Measurements from ENCODE around the gene ZNF724. TPM values are rescaled to one million over a fixed set of nuclear protein-coding genes. Genes with fewer than 3 reads are reported as not detected.

Gene ZNF724
- total and polyA plus RNA-seq, 2 of the 13 experiments (the other 11 are each of a cell fraction or from before 2014, with no cell fraction given), result 1.5 to 15.0 TPM

- peak; percentile 31; the same call in 1 of the 2 replicates for TF ChIP-seq FOXJ3 (CRISPR knock-in tag; IDR thresholded peaks at IDR 0.05; ENCODE audit: borderline replicate concordance)
- peak; percentile 33; the same call in 1 of the 2 replicates for TF ChIP-seq SIX1 (CRISPR knock-in tag; IDR thresholded peaks at IDR 0.05; ENCODE audit: borderline replicate concordance)
- TF ChIP-seq NKX3-1 (CRISPR knock-in tag; IDR thresholded peaks at IDR 0.05), result no peak
- peak; percentile 63; the same call in 1 of the 2 replicates for TF ChIP-seq ARID5B (CRISPR knock-in tag; IDR thresholded peaks at IDR 0.05)
- TF ChIP-seq TCF12 (IDR thresholded peaks at IDR 0.05), result no peak
- TF ChIP-seq TCF12 (CRISPR knock-in tag; IDR thresholded peaks at IDR 0.05), result 0 out of 2 replicates have a peak, but pooled peaks have one; percentile 31
- no peak for TF ChIP-seq ZFAT (CRISPR knock-in tag; conservative IDR thresholded peaks at IDR 0.05)
- 0 out of 2 replicates have a peak, but pooled peaks have one; percentile 14 for TF ChIP-seq ELF3 (CRISPR knock-in tag; IDR thresholded peaks at IDR 0.05)
- TF ChIP-seq KMT2B (CRISPR knock-in tag; IDR thresholded peaks at IDR 0.05), result no peak
- no peak for TF ChIP-seq E2F1 (CRISPR knock-in tag; IDR thresholded peaks at IDR 0.05)
- TF ChIP-seq RFX5 (IDR thresholded peaks at IDR 0.05; ENCODE audit: low read depth, low read length), result no peak
- TF ChIP-seq MED1 (CRISPR knock-in tag; IDR thresholded peaks at IDR 0.05), result peak; percentile 55; the same call in 1 of the 2 replicates
- peak; percentile 89 for TF ChIP-seq ZBTB43 (CRISPR knock-in tag; conservative IDR thresholded peaks at IDR 0.05)
- no peak for TF ChIP-seq ZNF674 (CRISPR knock-in tag; IDR thresholded peaks at IDR 0.05; ENCODE audit: low read depth)
- 0 out of 2 replicates have a peak, but pooled peaks have one; percentile 30 for TF ChIP-seq GATAD2A (CRISPR knock-in tag; IDR thresholded peaks at IDR 0.05)
- peak; percentile 74 for TF ChIP-seq SALL1 (CRISPR knock-in tag; IDR thresholded peaks at IDR 0.05)
- peak; percentile 48; the same call in 1 of the 2 replicates for TF ChIP-seq TFAP4 (IDR thresholded peaks at IDR 0.05; ENCODE audit: borderline replicate concordance, low read depth)
- TF ChIP-seq ASH2L (IDR thresholded peaks at IDR 0.05; ENCODE audit: insufficient read length, low read depth, low read length), result peak; percentile 26
- TF ChIP-seq ZNF574 (CRISPR knock-in tag; IDR thresholded peaks at IDR 0.05), result no peak
- TF ChIP-seq HOXA7 (CRISPR knock-in tag; IDR thresholded peaks at IDR 0.05), result no peak
Measured at GRCh38 chr19:23281663-23282276, 31.6 kb upstream of the ZNF724 start (continued).
